Measurements from ENCODE around the gene PRR23E.

Gene PRR23E

GRCh38 chr3:127224118-127224517 is 31.2 kb downstream of the PRR23E start:
- DNase-seq (ENCODE audit: low read depth, low spot score) = no peak

DNA sequence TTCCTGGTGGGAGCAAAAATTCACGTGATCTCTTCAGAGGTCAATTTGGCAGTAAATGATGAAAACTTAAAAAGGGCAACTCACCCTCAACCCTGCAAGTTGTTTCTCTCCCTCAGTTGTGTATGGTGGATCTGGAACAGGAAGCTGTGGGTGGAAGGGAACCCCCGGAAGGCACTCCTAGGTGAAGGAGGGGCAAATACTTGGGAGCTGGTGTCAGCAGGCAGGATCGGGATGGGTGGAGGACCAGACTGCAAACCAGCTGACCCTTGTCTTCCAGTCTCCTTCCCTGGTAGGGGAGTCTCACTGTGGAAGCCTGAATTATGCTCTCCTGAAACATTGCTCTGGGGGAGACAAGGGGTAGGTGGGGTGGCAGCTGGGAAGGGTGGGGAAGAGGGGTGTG is 33.5 kb downstream of the PRR23E start:
- no peak for DNase-seq (ENCODE audit: low read depth, low spot score)

DNA sequence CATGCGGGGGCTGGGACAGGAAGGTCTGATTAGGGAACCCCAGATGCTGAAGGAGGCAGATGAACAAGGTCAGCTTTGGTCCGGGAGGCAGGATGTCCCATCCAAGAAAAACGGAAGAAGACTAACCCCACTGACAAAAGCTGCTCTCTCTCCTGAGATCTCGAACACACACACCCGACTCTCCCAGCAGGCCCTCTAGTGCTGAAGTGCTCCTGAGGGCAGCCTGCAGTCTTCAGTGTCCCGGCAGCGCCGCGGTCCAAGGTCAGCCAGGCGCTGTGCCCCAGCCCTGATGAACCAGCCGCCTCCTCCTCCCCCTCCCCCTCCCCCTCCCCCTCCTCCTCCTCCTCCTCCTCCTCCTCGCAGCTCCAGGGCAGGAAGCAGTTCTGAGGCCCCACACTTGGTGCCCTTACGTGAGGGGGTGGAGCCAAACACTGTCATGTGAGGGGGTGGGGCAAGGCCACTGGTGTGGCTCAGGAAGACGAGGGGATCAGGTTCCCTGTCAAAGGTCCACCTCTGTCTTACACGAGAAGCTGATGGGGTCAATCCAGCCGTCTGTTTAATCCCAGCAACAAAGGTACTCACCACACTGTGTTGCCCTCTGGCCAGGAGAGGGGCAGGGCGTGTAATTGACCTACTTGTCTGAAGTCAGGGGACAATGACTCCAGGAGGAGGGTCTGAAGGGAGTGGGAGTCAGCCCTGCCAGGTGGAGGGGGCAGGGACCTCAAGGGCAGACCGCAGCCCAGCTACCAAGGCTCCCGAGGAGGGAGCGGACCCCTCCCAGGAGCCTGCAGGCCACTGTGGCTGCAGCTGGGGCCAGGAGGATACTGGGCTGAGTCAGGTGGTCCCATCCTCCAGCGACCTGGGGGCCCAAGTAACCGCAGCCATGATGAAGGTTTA is 34.3 kb downstream of the PRR23E start:
- DNase-seq (ENCODE audit: low read depth, low spot score) = no peak

DNA sequence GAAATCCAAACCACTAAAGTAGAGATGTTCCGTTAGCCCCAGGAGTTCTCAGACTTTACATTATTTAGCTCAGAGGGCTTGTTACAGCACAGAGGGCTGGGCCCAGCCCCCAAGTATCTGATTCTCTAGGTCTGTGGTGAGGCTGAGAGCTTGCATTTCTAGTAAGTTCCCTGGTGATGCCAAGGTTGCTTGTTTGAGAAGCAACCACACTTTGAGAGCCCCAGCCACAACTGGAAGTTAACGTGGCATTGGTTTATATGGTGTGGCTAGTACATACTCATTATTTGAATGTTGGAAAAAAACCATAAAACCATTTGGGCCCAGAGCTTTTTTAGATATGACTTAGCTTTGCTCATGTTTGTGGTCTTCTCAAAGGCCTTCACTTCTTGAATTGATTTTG is 35.9 kb downstream of the PRR23E start:
- no peak for DNase-seq (ENCODE audit: low read depth, low spot score)

- DNase-seq (ENCODE audit: low read depth, low spot score) = no peak
Observed at GRCh38 chr3:127233371-127233770, 40.4 kb downstream of the PRR23E start.

GRCh38 chr3:127234778-127235177 is 41.8 kb downstream of the PRR23E start:
- no peak for DNase-seq (ENCODE audit: low read depth, low spot score)

DNA sequence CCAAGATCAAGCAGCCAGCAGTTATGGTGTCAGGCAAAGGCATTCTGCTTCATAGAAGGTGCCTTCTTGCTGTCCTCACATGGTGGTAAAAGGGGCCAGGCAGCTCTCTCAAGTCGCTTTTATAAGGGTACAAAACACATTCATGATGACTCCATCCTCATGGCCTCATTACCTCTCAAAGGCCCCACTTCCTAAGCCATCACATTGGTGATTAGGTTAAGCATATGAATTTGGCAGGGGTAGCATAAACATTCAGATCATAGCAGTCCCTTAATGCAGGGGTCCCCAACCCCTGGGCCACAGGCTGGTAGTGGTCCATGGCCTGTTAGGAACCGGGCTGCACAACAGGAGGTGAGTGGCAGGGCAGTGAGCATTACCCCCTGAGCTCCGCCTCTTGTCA is 42.8 kb downstream of the PRR23E start:
- no peak for DNase-seq (ENCODE audit: low read depth, low spot score)

DNA sequence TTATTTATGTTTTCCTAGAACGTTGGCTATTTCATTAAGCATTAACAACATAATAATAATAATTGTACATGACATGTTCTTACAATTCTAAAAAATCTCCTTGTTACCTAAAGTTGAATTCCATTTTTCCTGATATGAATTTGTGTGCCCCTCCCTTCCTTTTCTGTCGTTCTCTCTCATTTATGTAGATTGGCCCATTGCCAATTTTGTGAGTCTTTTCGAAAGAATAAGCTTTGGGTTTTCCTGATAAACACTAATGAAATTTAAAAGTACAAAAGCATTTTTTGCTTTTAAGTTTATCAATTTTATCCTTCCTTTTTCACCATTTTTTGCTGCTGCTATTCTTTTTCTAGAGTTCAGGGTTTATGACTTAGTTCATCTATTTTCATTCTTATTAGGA is 44.9 kb downstream of the PRR23E start:
- DNase-seq (ENCODE audit: low read depth, low spot score) = no peak

- DNase-seq (ENCODE audit: low read depth, low spot score) = peak; percentile 4
Observed at GRCh38 chr3:127238602-127239001, 45.7 kb downstream of the PRR23E start.

DNA sequence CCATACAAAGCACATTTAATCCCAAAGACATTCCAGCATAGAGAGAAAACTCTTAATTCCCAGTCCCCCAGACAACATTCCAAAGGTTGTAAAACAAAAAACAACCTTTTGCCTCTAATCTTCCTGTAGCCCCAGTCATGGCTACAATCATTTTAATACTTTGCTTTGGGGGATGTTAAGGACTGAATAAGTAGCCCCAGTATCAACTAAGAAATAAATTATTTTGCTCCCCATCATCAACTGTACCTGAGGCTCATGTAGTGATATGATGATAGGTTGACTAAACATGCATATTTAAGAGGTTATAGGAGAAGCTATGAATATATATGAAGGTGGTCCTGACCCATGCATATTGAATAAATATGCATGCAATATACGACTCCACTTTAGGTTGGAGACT is 54.4 kb downstream of the PRR23E start:
- DNase-seq (ENCODE audit: low read depth, low spot score) = no peak
